ENCODE results near the gene YAP1. TPM values are rescaled to one million over a fixed set of nuclear protein-coding genes. Genes with fewer than 3 reads are reported as not detected.
"Not testable (repeated sequence)": the region's sequence is repeated elsewhere in the genome, so short reads cannot be mapped to it uniquely, and the experiment has no call there.

Gene YAP1
- total RNA-seq, 1 donor from 2014 or later: 37.9 TPM

GRCh38 chr11:102237096-102237735 is 127.0 kb downstream of the YAP1 start:
- DNase-seq (ENCODE audit: extremely low read depth, low read depth, low spot score): no peak

GRCh38 chr11:102238391-102238821 is 128.2 kb downstream of the YAP1 start:
- DNase-seq (ENCODE audit: extremely low read depth, low read depth, low spot score): no peak

GRCh38 chr11:102239448-102239847 is 129.2 kb downstream of the YAP1 start:
- DNase-seq (ENCODE audit: extremely low read depth, low read depth, low spot score): no peak

GRCh38 chr11:102239911-102240310 is 129.7 kb downstream of the YAP1 start:
- DNase-seq (ENCODE audit: extremely low read depth, low read depth, low spot score): no peak

- DNase-seq (ENCODE audit: extremely low read depth, low read depth, low spot score): no peak
Observed at GRCh38 chr11:102240502-102240901, 130.3 kb downstream of the YAP1 start.

- no peak for DNase-seq (ENCODE audit: extremely low read depth, low read depth, low spot score)
Observed at GRCh38 chr11:102241026-102241425, 130.8 kb downstream of the YAP1 start.

GRCh38 chr11:102243399-102243884 is 133.2 kb downstream of the YAP1 start:
- no peak for DNase-seq (ENCODE audit: extremely low read depth, low read depth, low spot score)

GRCh38 chr11:102244681-102245409 is 134.6 kb downstream of the YAP1 start:
- DNase-seq (ENCODE audit: extremely low read depth, low read depth, low spot score): no peak

- DNase-seq (ENCODE audit: extremely low read depth, low read depth, low spot score): no peak
Observed at GRCh38 chr11:102251423-102251822, 141.2 kb downstream of the YAP1 start.

GRCh38 chr11:102252339-102252891 is 142.2 kb downstream of the YAP1 start:
- no peak for DNase-seq (ENCODE audit: extremely low read depth, low read depth, low spot score)

- no peak for DNase-seq (ENCODE audit: extremely low read depth, low read depth, low spot score)
Observed at GRCh38 chr11:102253020-102253715, 142.9 kb downstream of the YAP1 start.

GRCh38 chr11:102254047-102254446 is 143.8 kb downstream of the YAP1 start:
- DNase-seq (ENCODE audit: extremely low read depth, low read depth, low spot score): no peak

- no peak for DNase-seq (ENCODE audit: extremely low read depth, low read depth, low spot score)
Observed at GRCh38 chr11:102256251-102256650, 146.0 kb downstream of the YAP1 start.

- DNase-seq (ENCODE audit: extremely low read depth, low read depth, low spot score): no peak
Observed at GRCh38 chr11:102260241-102260640, 150.0 kb downstream of the YAP1 start.

- no peak for DNase-seq (ENCODE audit: extremely low read depth, low read depth, low spot score)
Observed at GRCh38 chr11:102263379-102264003, 153.2 kb downstream of the YAP1 start.

GRCh38 chr11:102264704-102265103 is 154.5 kb downstream of the YAP1 start:
- DNase-seq (ENCODE audit: extremely low read depth, low read depth, low spot score): not testable (repeated sequence)

- DNase-seq (ENCODE audit: extremely low read depth, low read depth, low spot score): no peak
Observed at GRCh38 chr11:102266099-102266498, 155.9 kb downstream of the YAP1 start.

- DNase-seq (ENCODE audit: extremely low read depth, low read depth, low spot score): no peak
Observed at GRCh38 chr11:102267609-102268008, 157.4 kb downstream of the YAP1 start.

GRCh38 chr11:102268083-102268984 is 158.1 kb downstream of the YAP1 start:
- no peak for DNase-seq (ENCODE audit: extremely low read depth, low read depth, low spot score)

- no peak for DNase-seq (ENCODE audit: extremely low read depth, low read depth, low spot score)
Observed at GRCh38 chr11:102268985-102269470, 158.8 kb downstream of the YAP1 start.
